PC-3 (cell line): Measurements from ENCODE around the gene CCDC159. TPM values are rescaled to one million over a fixed set of nuclear protein-coding genes. Genes with fewer than 3 reads are reported as not detected.

ENCODE experiments used
- total RNA-seq: library from RNA; depleted of rRNA; stranded (reverse); fragments of >200 nt; gene quantifications from 2 replicates; pipeline ENCODE4 v1.2.3, GENCODE V29; 2014; rRNA removed

CCDC159 gene
- total RNA-seq, 1 experiment from 2014 or later = 10.3 TPM

Other genes starting within 250 kb of the CCDC159 start
- 136 and 142 TPM in 2 replicates for gene SPC24, start 190.7 kb upstream of the CCDC159 start, total RNA-seq
- gene KANK2, start 149.0 kb upstream of the CCDC159 start, total RNA-seq = 96.6 and 98.4 TPM in 2 replicates
- gene ANGPTL8, start 106.9 kb upstream of the CCDC159 start, total RNA-seq = not detected in 2 replicates
- gene DOCK6, start 84.0 kb upstream of the CCDC159 start, total RNA-seq = 28.0 and 29.4 TPM in 2 replicates
- gene TSPAN16, start 50.4 kb upstream of the CCDC159 start, total RNA-seq = not detected in 2 replicates
- 34.4 and 37.9 TPM in 2 replicates for gene RAB3D, start 6.9 kb upstream of the CCDC159 start, total RNA-seq
- 202 and 224 TPM in 2 replicates for gene TMEM205, start 251 bp upstream of the CCDC159 start, total RNA-seq
- 38.0 and 51.2 TPM in 2 replicates for gene PLPPR2, start 8.9 kb downstream of the CCDC159 start, total RNA-seq
- 5.2 and 6.1 TPM in 2 replicates for gene SWSAP1, start 28.1 kb downstream of the CCDC159 start, total RNA-seq
- gene EPOR, start 37.8 kb downstream of the CCDC159 start, total RNA-seq = 23.0 and 23.2 TPM in 2 replicates
- gene RGL3, start 72.8 kb downstream of the CCDC159 start, total RNA-seq = 23.5 and 24.2 TPM in 2 replicates
- gene ODAD3, start 88.6 kb downstream of the CCDC159 start, total RNA-seq = 0.52 and 3.9 TPM in 2 replicates
- gene PRKCSH, start 89.1 kb downstream of the CCDC159 start, total RNA-seq = 222 and 266 TPM in 2 replicates
- not detected in 2 replicates for gene ELAVL3, start 134.5 kb downstream of the CCDC159 start, total RNA-seq
- gene ZNF653, start 159.3 kb downstream of the CCDC159 start, total RNA-seq = 14.2 and 16.2 TPM in 2 replicates
- gene ECSIT, start 182.6 kb downstream of the CCDC159 start, total RNA-seq = 126 and 156 TPM in 2 replicates
- 0.77 TPM in 1 of 2 replicates, not detected in the other for gene CNN1, start 192.3 kb downstream of the CCDC159 start, total RNA-seq
- gene ELOF1, start 212.7 kb downstream of the CCDC159 start, total RNA-seq = 91.9 and 105 TPM in 2 replicates
- gene ACP5, start 231.1 kb downstream of the CCDC159 start, total RNA-seq = not detected in 2 replicates